ENCODE results near the gene CEP290. TPM values are rescaled to one million over a fixed set of nuclear protein-coding genes. Genes with fewer than 3 reads are reported as not detected.
A peak's percentile ranks its signal among the peaks of the same experiment; 100 is the strongest.

The CEP290 gene
- total and polyA plus RNA-seq, 2 of the 13 experiments (the other 11 are each of a cell fraction or from before 2014, with no cell fraction given): 2.4 to 10.8 TPM

GRCh38 chr12:88035271-88035906 lies 106.5 kb downstream of the CEP290 start (continued):
- peak; percentile 93 for TF ChIP-seq ZNF891 (CRISPR knock-in tag; IDR thresholded peaks at IDR 0.05)
- TF ChIP-seq THRA (CRISPR knock-in tag; IDR thresholded peaks at IDR 0.05; ENCODE audit: borderline replicate concordance): 0 out of 2 replicates have a peak, but pooled peaks have one; percentile 37
- no peak for TF ChIP-seq TBP (CRISPR knock-in tag; IDR thresholded peaks at IDR 0.05)
- no peak for TF ChIP-seq ONECUT2 (CRISPR knock-in tag; IDR thresholded peaks at IDR 0.05)
- TF ChIP-seq KMT2A (CRISPR knock-in tag; IDR thresholded peaks at IDR 0.05): peak; percentile 93
- TF ChIP-seq BCL6 (CRISPR knock-in tag; IDR thresholded peaks at IDR 0.05): peak; percentile 33; the same call in 1 of the 2 replicates
- peak; percentile 90 for TF ChIP-seq MYC (CRISPR knock-in tag; IDR thresholded peaks at IDR 0.05; ENCODE audit: borderline replicate concordance)
- peak; percentile 67; the same call in 2 of the 3 replicates for TF ChIP-seq MXI1 (IDR thresholded peaks at IDR 0.05; ENCODE audit: borderline replicate concordance, low read depth, low read length)
- peak; percentile 80 for TF ChIP-seq HNF1B (CRISPR knock-in tag; IDR thresholded peaks at IDR 0.05)
- peak; percentile 61; the same call in 1 of the 2 replicates for TF ChIP-seq ZNF160 (CRISPR knock-in tag; IDR thresholded peaks at IDR 0.05)
- peak; percentile 72; the same call in 1 of the 2 replicates for TF ChIP-seq ZNF136 (CRISPR knock-in tag; IDR thresholded peaks at IDR 0.05; ENCODE audit: low read depth)
- no peak for TF ChIP-seq ZNF281 (CRISPR knock-in tag; IDR thresholded peaks at IDR 0.05; ENCODE audit: borderline replicate concordance)
- peak; percentile 66 for TF ChIP-seq ZNF430 (CRISPR knock-in tag; IDR thresholded peaks at IDR 0.05)
- peak; percentile 82; the same call in 1 of the 2 replicates for TF ChIP-seq ZFP82 (CRISPR knock-in tag; IDR thresholded peaks at IDR 0.05; ENCODE audit: borderline replicate concordance)
- 0 out of 2 replicates have a peak, but pooled peaks have one; percentile 35 for TF ChIP-seq THAP7 (CRISPR knock-in tag; IDR thresholded peaks at IDR 0.05)
- 0 out of 2 replicates have a peak, but pooled peaks have one; percentile 21 for TF ChIP-seq ZNF333 (CRISPR knock-in tag; IDR thresholded peaks at IDR 0.05; ENCODE audit: borderline replicate concordance)
- no peak for TF ChIP-seq U2AF2 (IDR thresholded peaks at IDR 0.05; ENCODE audit: low read depth, low read length)
- TF ChIP-seq ZSCAN30 (CRISPR knock-in tag; IDR thresholded peaks at IDR 0.05): no peak
- peak; percentile 28; the same call in 1 of the 2 replicates for TF ChIP-seq SOX13 (IDR thresholded peaks at IDR 0.05)
- peak in 1 of 2 experiments; percentile 25; a peak in 1 of 4 replicates for TF ChIP-seq SOX13 (CRISPR knock-in tag; conservative IDR thresholded peaks at IDR 0.05 in 1 of 2, IDR thresholded peaks at IDR 0.05 in 1 of 2)
- TF ChIP-seq POLR2A (IDR thresholded peaks at IDR 0.05; ENCODE audit: insufficient read depth in 1 of 2, low read depth in 2 of 2, low read length in 2 of 2): peak; percentile 92 to 99
- TF ChIP-seq HNRNPLL (IDR thresholded peaks at IDR 0.05; ENCODE audit: low read depth, low read length, poor library complexity, severe bottlenecking): peak; percentile 93
- TF ChIP-seq HOXA3 (CRISPR knock-in tag; IDR thresholded peaks at IDR 0.05): peak; percentile 52; the same call in 1 of the 2 replicates
